Measurements from ENCODE around the gene ANKRD18B. TPM values are rescaled to one million over a fixed set of nuclear protein-coding genes. Genes with fewer than 3 reads are reported as not detected.

The ANKRD18B gene
- total RNA-seq, 3 donors from 2014 or later: 0.49 to 1.7 TPM; not detected in 1

GRCh38 chr9:33620738-33621439, 96.8 kb downstream of the ANKRD18B start:
- no peak for TF ChIP-seq CTCF (IDR thresholded peaks at IDR 0.05)
- H3K4me1 ChIP-seq (ENCODE audit: low read depth): no peaks in the 10 kb centered on the region
- intact Hi-C loops (cut with DNase I, micrococcal nuclease): loop anchor here (5.0 kb wide), 1 partner anchor 101 kb away; no protein-coding TSS in a partner anchor
- ATAC-seq (no peak), DNase-seq (no peak)
- no peaks in the 10 kb centered on the region for H3K9me3 ChIP-seq
- no peaks in the 10 kb centered on the region for H3K36me3 ChIP-seq (ENCODE audit: low read depth)
- no peak overlapping the region for H3K4me3 ChIP-seq

Other genes starting within 250 kb of the ANKRD18B start
- 10 to 100 TPM; 35.9 to 44.4 (median 39.5) TPM for gene NFX1, start 233.7 kb upstream of the ANKRD18B start, total RNA-seq
- 10 to 100 TPM in 2 of 3 donors, 1 to 10 TPM in 1; 9.2 to 25.2 (median 17.2) TPM for gene AQP7, start 121.7 kb upstream of the ANKRD18B start, total RNA-seq
- gene AQP3, start 76.7 kb upstream of the ANKRD18B start, total RNA-seq: 1 to 10 TPM; 2.6 to 8.3 (median 3.9) TPM
- gene NOL6, start 50.3 kb upstream of the ANKRD18B start, total RNA-seq: 10 to 100 TPM; 18.8 to 20.2 (median 18.8) TPM